GM12878 (cell line): ENCODE data around the gene KCNC1. TPM values are rescaled to one million over a fixed set of nuclear protein-coding genes. Genes with fewer than 3 reads are reported as not detected.

Source experiments
- ATAC-seq: fragments of 200-7000 bp; cut with Tn5 transposase; 3 replicates; pipeline ENCODE4 v1.9.1; 2020; ENCODE audit warnings: mild to moderate bottlenecking, moderate library complexity
- BruUV-seq: library from RNA; stranded (reverse); fragments of 400-500 nt; replicated peaks from 2 replicates; lab custom pipeline; 2021; lab: Mats Ljungman, UMichigan
- CTCF ChIA-PET: fragments of 300-600 bp; sonication (Branson Sonifier 250); formaldehyde crosslinking; extraction: SDS; loops from one replicate; lab custom pipeline; 2021; ENCODE audit warnings: inconsistent platforms; lab: Yijun Ruan, JAX
- POLR2A ChIA-PET: fragments of 350-600 bp; formaldehyde crosslinking; extraction: SDS; loops from one replicate; lab custom pipeline; 2021; ENCODE audit warnings: inconsistent platforms; lab: Charles Lee
- RAD21 ChIA-PET: fragments of 300-600 bp; sonication (Branson Sonifier 250); formaldehyde crosslinking; loops from one replicate; lab custom pipeline; 2023; ENCODE audit warnings: antibody characterized with exemption; ENCODE audit not compliant: unreplicated experiment; lab: Charles Lee
- SMC1A ChIA-PET: fragments of 300-600 bp; sonication (Branson Sonifier 250); formaldehyde crosslinking; loops from one replicate; lab custom pipeline; 2023; ENCODE audit not compliant: unreplicated experiment, uncharacterized antibody; lab: Charles Lee
- DNase-seq: peaks from one replicate; pipeline ENCODE4 v3.0.0-alpha.2; 2011; ENCODE audit warnings: low read depth, low spot score
- FAIRE-seq: peaks from 3 replicates; lab custom pipeline; 2011; peaks lifted over from hg19 to GRCh38; lab: Jason Lieb, UNC
- H2AFZ ChIP-seq: 2 replicates; pipeline ENCODE4 v1.6.0; 2011; ENCODE audit warnings: low read depth, low read length, control low read depth; ENCODE audit not compliant: control insufficient read depth
- H3K27ac ChIP-seq: 2 replicates; pipeline ENCODE4 v1.5.1; 2011; ENCODE audit warnings: control low read depth; ENCODE audit not compliant: control insufficient read depth, insufficient read depth
- H3K27me3 ChIP-seq, 2 experiments: replicated peaks in 1 of 2; 2 replicates each; pipeline versions ENCODE4 v1.6.0 to v1.6.1; 2011; ENCODE audit warnings: low read length in 1 of 2; ENCODE audit not compliant: control insufficient read depth in 2 of 2, insufficient read depth in 2 of 2
- H3K36me3 ChIP-seq, 2 experiments: 2 replicates each; pipeline ENCODE4 v1.5.1; 2011; ENCODE audit warnings: low read length in 1 of 2; ENCODE audit not compliant: control insufficient read depth in 2 of 2, insufficient read depth in 2 of 2
- H3K4me1 ChIP-seq: 2 replicates; pipeline ENCODE4 v1.6.1; 2011; ENCODE audit warnings: mild to moderate bottlenecking, low read length, moderate library complexity, mixed read lengths; ENCODE audit not compliant: control insufficient read depth, insufficient read depth
- H3K4me2 ChIP-seq: 2 replicates; pipeline ENCODE4 v1.6.0; 2011; ENCODE audit warnings: control low read depth; ENCODE audit not compliant: control insufficient read depth, insufficient read depth
- H3K4me3 ChIP-seq: fragments of 200-600 bp; sonication (generic); 2 replicates; pipeline ENCODE4 v1.5.1; 2016
- H3K79me2 ChIP-seq: 2 replicates; pipeline ENCODE4 v1.6.0; 2011; ENCODE audit warnings: low read length; ENCODE audit not compliant: control insufficient read depth, insufficient read depth
- H3K9ac ChIP-seq: 2 replicates; pipeline ENCODE4 v1.8.0; 2011; ENCODE audit warnings: low read length, control low read depth, mixed read lengths; ENCODE audit not compliant: control insufficient read depth, insufficient read depth
- H3K9me3 ChIP-seq: replicated peaks from 3 replicates; pipeline ENCODE4 v1.5.1; 2011; ENCODE audit warnings: mild to moderate bottlenecking, low read length; ENCODE audit not compliant: control insufficient read depth, insufficient read depth
- H4K20me1 ChIP-seq: 2 replicates; pipeline ENCODE4 v1.6.0; 2011; ENCODE audit not compliant: control insufficient read depth, insufficient read depth
- CEBPB ChIP-seq, 2 experiments: fragments of 150-350 bp in 1 of 2; IDR thresholded peaks; 2 replicates each; pipeline ENCODE4 v1.6.1; 2012 to 2014; ENCODE audit warnings: low read depth in 2 of 2, low read length in 2 of 2, borderline replicate concordance in 1 of 2, inconsistent platforms in 1 of 2
- HCFC1 ChIP-seq: fragments of 150-350 bp; IDR thresholded peaks from 2 replicates; pipeline ENCODE4 v1.6.1; 2014; ENCODE audit warnings: low read length
- KDM1A ChIP-seq: fragments of 200-600 bp; sonication (generic); IDR thresholded peaks from 2 replicates; pipeline ENCODE4 v1.6.1; 2016; ENCODE audit warnings: borderline replicate concordance
- MYB ChIP-seq: fragments of 150-350 bp; IDR thresholded peaks from 2 replicates; pipeline ENCODE4 v1.6.1; 2014; ENCODE audit warnings: mild to moderate bottlenecking, low read depth, low read length, borderline replicate concordance
- NBN ChIP-seq: fragments of 450-650 bp; IDR thresholded peaks from 2 replicates; pipeline ENCODE4 v1.6.1; 2016
- NFXL1 ChIP-seq: fragments of 450-650 bp; IDR thresholded peaks from 2 replicates; pipeline ENCODE4 v1.6.1; 2017; ENCODE audit warnings: antibody characterized with exemption, mild to moderate bottlenecking, borderline replicate concordance
- NR2C1 ChIP-seq: fragments of 450-650 bp; IDR thresholded peaks from 2 replicates; pipeline ENCODE4 v1.6.1; 2017; ENCODE audit warnings: antibody characterized with exemption, mild to moderate bottlenecking, moderate library complexity
- PAX5 ChIP-seq: IDR thresholded peaks from 2 replicates; pipeline ENCODE4 v1.6.1; 2011; ENCODE audit warnings: low read depth, low read length, borderline replicate concordance
- PRDM15 ChIP-seq: fragments of 450-650 bp; formaldehyde crosslinking; IDR thresholded peaks from 2 replicates; pipeline ENCODE4 v1.4.0; 2020; ENCODE audit warnings: mild to moderate bottlenecking, moderate library complexity
- SMAD5 ChIP-seq: IDR thresholded peaks from 2 replicates; pipeline ENCODE4 v1.6.1; 2016; ENCODE audit warnings: antibody characterized with exemption, low read depth
- SPI1 ChIP-seq: IDR thresholded peaks from 2 replicates; pipeline ENCODE4 v1.6.1; 2011; ENCODE audit warnings: low read depth, mild to moderate bottlenecking, low read length, moderate library complexity, borderline replicate concordance; ENCODE audit not compliant: insufficient read depth
- SRF ChIP-seq, 2 experiments: IDR thresholded peaks; 2 replicates each; pipeline ENCODE4 v1.6.1; 2011; ENCODE audit warnings: low read depth in 2 of 2, low read length in 2 of 2, mild to moderate bottlenecking in 1 of 2, moderate library complexity in 1 of 2
- ZNF274 ChIP-seq: IDR thresholded peaks from one replicate; pipeline ENCODE4 v1.8.0; 2011; ENCODE audit not compliant: insufficient read length, insufficient read depth
- ZZZ3 ChIP-seq: IDR thresholded peaks from 2 replicates; pipeline ENCODE4 v1.6.1; 2011; ENCODE audit warnings: low read depth; ENCODE audit not compliant: control insufficient read depth, insufficient read length
- WGBS: methylation state at CpG from one replicate; pipeline ENCODE4 v1.1.6; 2016; ENCODE audit warnings: low lambda C conversion rate; ENCODE audit not compliant: insufficient replicate concordance, insufficient coverage; ENCODE audit errors: missing lambda C conversion rate; 5-methylcytosine and 5-hydroxymethylcytosine counted together
- in situ Hi-C: fragments of 300-500 bp; cut with MboI; formaldehyde crosslinking; loops from 9 replicates; pipeline ENCODE4 v1.14.3; 2018; ENCODE audit warnings: mixed read lengths
- intact Hi-C: fragments of 100-400 bp; cut with micrococcal nuclease; formaldehyde crosslinking; loops from one replicate; pipeline ENCODE4 v1.14.2; 2022; ENCODE audit not compliant: unreplicated experiment
- polyA plus RNA-seq, 11 experiments: library from polyadenylated mRNA; depleted of rRNA in 4 of 11; unstranded in 6 of 11; stranded (reverse) in 5 of 11; fragments of >200 nt; fragmentation: Nextera tagmentation in 4 of 11; fragmentation: Illumina TruSeq in 1 of 11; extraction: Ambion mirVana in 4 of 11; extraction: Trizol in 1 of 11; gene quantifications; 1 replicate in 1 of 11; 2 replicates in 10 of 11; pipeline versions ENCODE4 v1.2.1 to v1.2.3, GENCODE V29; 2011 to 2016; ENCODE audit warnings: inconsistent platforms in 2 of 11, missing spikeins in 2 of 11, low read depth in 1 of 11
- total RNA-seq, 4 experiments: library from RNA; depleted of rRNA in 3 of 4; stranded (reverse); fragments of >200 nt in 3 of 4; fragmentation: Illumina TruSeq in 1 of 4; extraction: Trizol in 1 of 4; gene quantifications; 2 replicates each; pipeline versions ENCODE4 v1.2.1 to v1.2.3, GENCODE V29; 2013 to 2021
- TF ChIP-seq, protein P1 (sequence below), 3 experiments: IDR thresholded peaks in 2 of 3; conservative IDR thresholded peaks in 1 of 3; 2 replicates each; pipeline ENCODE4 v1.5.1; 2011; ENCODE audit warnings: low read depth in 3 of 3, low read length in 3 of 3, mild to moderate bottlenecking in 3 of 3, control low read depth in 2 of 3, moderate library complexity in 2 of 3, inconsistent platforms in 1 of 3, mixed read lengths in 1 of 3; ENCODE audit not compliant: control insufficient read depth in 2 of 3, insufficient read depth in 1 of 3; ENCODE audit errors: extremely low read depth in 1 of 3
- TF ChIP-seq, protein P2 (sequence below): fragments of 450-650 bp; IDR thresholded peaks from 2 replicates; pipeline ENCODE4 v1.6.1; 2017; ENCODE audit warnings: mild to moderate bottlenecking

Gene KCNC1
- total and polyA plus RNA-seq, 10 of the 15 experiments (the other 5 are each of a cell fraction or from before 2014, with no cell fraction given) = 0.27 to 0.34 TPM; not detected in 8

GRCh38 chr11:17743808-17744119, 9.2 kb downstream of the KCNC1 start:
- ATAC-seq (no peak), DNase-seq (no peak), FAIRE-seq (no peak)
- intact Hi-C loops (no loop called here), in situ Hi-C loops (no loop called here)
- Histone ChIP-seq H4K20me1 (no peaks in the 10 kb centered on the region), H3K36me3 (no peaks in the 10 kb centered on the region), H3K4me3 (no peak overlapping the region), H3K27me3 (peaks cover 0 to 4% of the 10 kb centered on the region in 2 experiments; a peak in 1 of 4 replicates), H3K27ac (no peak overlapping the region), H2AFZ (no peak overlapping the region), H3K4me1 (no peaks in the 10 kb centered on the region), H3K9me3 (no peaks in the 10 kb centered on the region), H3K9ac (no peak overlapping the region), H3K79me2 (no peaks in the 10 kb centered on the region), H3K4me2 (no peak overlapping the region)
- TF ChIP-seq KDM1A = no peak
- no peak for TF ChIP-seq SMAD5
- no peak for TF ChIP-seq HCFC1
- TF ChIP-seq SPI1 = no peak
- no peak for TF ChIP-seq MYB
- no peak for TF ChIP-seq PAX5
- TF ChIP-seq PRDM15 = no peak
- TF ChIP-seq CEBPB (IDR thresholded peaks at IDR 0.05; ENCODE audit: borderline replicate concordance in 1 of 2, low read depth in 2 of 2, low read length in 2 of 2) = no peak
- TF ChIP-seq, protein P1, sequence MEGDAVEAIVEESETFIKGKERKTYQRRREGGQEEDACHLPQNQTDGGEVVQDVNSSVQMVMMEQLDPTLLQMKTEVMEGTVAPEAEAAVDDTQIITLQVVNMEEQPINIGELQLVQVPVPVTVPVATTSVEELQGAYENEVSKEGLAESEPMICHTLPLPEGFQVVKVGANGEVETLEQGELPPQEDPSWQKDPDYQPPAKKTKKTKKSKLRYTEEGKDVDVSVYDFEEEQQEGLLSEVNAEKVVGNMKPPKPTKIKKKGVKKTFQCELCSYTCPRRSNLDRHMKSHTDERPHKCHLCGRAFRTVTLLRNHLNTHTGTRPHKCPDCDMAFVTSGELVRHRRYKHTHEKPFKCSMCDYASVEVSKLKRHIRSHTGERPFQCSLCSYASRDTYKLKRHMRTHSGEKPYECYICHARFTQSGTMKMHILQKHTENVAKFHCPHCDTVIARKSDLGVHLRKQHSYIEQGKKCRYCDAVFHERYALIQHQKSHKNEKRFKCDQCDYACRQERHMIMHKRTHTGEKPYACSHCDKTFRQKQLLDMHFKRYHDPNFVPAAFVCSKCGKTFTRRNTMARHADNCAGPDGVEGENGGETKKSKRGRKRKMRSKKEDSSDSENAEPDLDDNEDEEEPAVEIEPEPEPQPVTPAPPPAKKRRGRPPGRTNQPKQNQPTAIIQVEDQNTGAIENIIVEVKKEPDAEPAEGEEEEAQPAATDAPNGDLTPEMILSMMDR (IDR thresholded peaks at IDR 0.05 in 2 of 3, conservative IDR thresholded peaks at IDR 0.05 in 1 of 3; ENCODE audit: control insufficient read depth in 2 of 3, extremely low read depth in 1 of 3, insufficient read depth in 1 of 3, low read depth in 3 of 3, low read length in 3 of 3) = no peak
- no peak for TF ChIP-seq NFXL1
- no peak for TF ChIP-seq NR2C1
- TF ChIP-seq SRF (IDR thresholded peaks at IDR 0.05; ENCODE audit: low read depth in 2 of 2, low read length in 2 of 2) = no peak
- TF ChIP-seq NBN = no peak
- no peak for TF ChIP-seq ZNF274
- TF ChIP-seq ZZZ3 = no peak
- TF ChIP-seq, protein P2, sequence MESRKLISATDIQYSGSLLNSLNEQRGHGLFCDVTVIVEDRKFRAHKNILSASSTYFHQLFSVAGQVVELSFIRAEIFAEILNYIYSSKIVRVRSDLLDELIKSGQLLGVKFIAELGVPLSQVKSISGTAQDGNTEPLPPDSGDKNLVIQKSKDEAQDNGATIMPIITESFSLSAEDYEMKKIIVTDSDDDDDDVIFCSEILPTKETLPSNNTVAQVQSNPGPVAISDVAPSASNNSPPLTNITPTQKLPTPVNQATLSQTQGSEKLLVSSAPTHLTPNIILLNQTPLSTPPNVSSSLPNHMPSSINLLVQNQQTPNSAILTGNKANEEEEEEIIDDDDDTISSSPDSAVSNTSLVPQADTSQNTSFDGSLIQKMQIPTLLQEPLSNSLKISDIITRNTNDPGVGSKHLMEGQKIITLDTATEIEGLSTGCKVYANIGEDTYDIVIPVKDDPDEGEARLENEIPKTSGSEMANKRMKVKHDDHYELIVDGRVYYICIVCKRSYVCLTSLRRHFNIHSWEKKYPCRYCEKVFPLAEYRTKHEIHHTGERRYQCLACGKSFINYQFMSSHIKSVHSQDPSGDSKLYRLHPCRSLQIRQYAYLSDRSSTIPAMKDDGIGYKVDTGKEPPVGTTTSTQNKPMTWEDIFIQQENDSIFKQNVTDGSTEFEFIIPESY = no peak
- RAD21 ChIA-PET = no interaction called here
- POLR2A ChIA-PET = no interaction called here
- SMC1A ChIA-PET = no interaction called here
- CTCF ChIA-PET = interaction anchor here (0.9 to 1.4 kb wide), 2 partner anchors 13 to 234 kb away, joined by 3 read pairs; no protein-coding TSS in a partner anchor
- 22% methylated on average over 5 of the region's 5 CpGs for WGBS
- no TSS peak for BruUV-seq
